RWPE2 (cell line): ENCODE data around the gene LSG1.

ENCODE experiments used
- ATAC-seq: fragments of 200-7000 bp; cut with Tn5 transposase; 3 replicates; pipeline ENCODE4 v1.9.1; 2021; ENCODE audit warnings: low read depth
- DNase-seq: peaks from one replicate; pipeline ENCODE4 v3.0.0-alpha.2; 2020; ENCODE audit warnings: low spot score
- H3K27ac ChIP-seq: fragments of 450-650 bp; 2 replicates; pipeline ENCODE4 v1.5.1; 2017; ENCODE audit warnings: mild to moderate bottlenecking; ENCODE audit not compliant: poor library complexity, severe bottlenecking
- H3K27me3 ChIP-seq: fragments of 250-450 bp; sonication (Bioruptor Pico); 2 replicates; pipeline ENCODE4 v1.5.1; 2021; ENCODE audit warnings: mild to moderate bottlenecking, moderate library complexity; ENCODE audit not compliant: insufficient read depth, poor library complexity, severe bottlenecking
- H3K36me3 ChIP-seq: fragments of 250-450 bp; sonication (Bioruptor Pico); 2 replicates; pipeline ENCODE4 v1.5.1; 2020; ENCODE audit warnings: low read depth, mild to moderate bottlenecking, moderate library complexity
- H3K4me1 ChIP-seq: fragments of 250-450 bp; sonication (Bioruptor Pico); 2 replicates; pipeline ENCODE4 v1.5.1; 2021; ENCODE audit warnings: mild to moderate bottlenecking, moderate library complexity; ENCODE audit not compliant: insufficient read depth, poor library complexity, severe bottlenecking
- H3K4me3 ChIP-seq: fragments of 250-450 bp; sonication (Bioruptor Pico); 2 replicates; pipeline ENCODE4 v1.5.1; 2021; ENCODE audit warnings: mild to moderate bottlenecking, moderate library complexity; ENCODE audit not compliant: severe bottlenecking
- H3K9me3 ChIP-seq: fragments of 250-450 bp; sonication (Bioruptor Pico); 2 replicates; pipeline ENCODE4 v1.5.1; 2021; ENCODE audit warnings: mild to moderate bottlenecking, moderate library complexity; ENCODE audit not compliant: severe bottlenecking
- TF ChIP-seq, protein P1 (sequence below): fragments of 450-650 bp; IDR thresholded peaks from one replicate; pipeline ENCODE4 v1.5.1; 2017; ENCODE audit warnings: mild to moderate bottlenecking, moderate library complexity; ENCODE audit not compliant: poor library complexity, severe bottlenecking

The LSG1 gene

DNA sequence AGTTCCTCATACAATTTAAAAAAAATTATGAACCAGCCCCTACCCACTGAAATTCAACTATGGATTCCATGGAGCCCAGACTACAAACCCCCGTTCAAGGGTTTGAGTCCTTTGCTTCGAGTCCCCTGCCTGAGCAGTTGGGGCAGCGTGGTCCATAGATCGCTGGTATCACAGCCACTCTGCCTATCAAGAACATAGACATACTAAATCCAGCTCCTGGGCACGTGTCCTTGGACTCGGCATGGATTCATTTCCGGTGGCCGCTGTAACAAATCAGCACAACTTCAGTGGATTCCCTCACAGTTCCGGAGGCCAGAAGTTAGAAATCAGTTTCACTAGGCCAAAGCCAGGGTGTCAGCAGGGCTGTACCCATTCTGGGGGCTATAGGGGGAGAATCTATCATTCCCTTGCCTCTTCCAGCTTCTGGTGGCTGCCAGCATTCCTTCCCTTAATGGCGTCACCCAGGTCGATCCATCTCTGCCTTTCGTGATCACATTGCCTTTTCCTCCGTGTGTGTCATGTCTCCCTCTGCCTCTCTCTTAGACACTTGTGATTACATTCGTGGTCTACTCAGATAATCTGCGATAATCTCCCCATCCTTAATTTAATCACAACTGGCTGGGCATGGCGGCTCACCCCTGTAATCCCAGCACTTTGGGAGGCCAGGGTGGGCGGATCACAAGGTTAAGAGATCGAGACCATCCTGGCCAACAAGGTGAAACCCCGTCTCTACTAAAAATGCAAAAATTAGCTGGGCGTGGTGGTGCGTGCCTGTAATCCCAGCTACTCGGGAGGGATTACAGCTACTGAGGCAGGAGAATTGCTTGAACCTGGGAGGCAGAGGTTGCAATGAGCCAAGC is 34.2 kb downstream of the LSG1 start:
- no peak for ATAC-seq

DNA sequence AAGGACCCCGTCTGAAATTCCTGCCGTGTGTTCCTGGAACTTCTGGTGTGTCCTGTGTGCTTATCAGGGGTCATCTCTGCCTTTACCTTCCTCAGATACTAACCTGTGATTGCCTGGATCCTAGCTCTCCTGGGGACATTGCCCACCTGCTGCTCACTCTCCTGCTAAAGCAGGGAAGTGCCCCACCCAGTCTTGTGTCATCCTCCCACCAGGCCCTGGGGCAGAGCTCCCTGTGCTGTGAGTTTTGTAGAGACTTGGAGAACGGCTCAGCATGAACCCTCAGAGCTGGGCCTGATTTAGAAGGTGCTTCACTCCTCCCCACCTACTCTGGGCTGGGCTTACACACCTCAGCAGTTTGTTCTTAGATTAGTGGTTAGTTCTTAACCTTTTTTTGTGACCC is 34.9 kb downstream of the LSG1 start:
- no peak for DNase-seq
- TF ChIP-seq, protein P1, sequence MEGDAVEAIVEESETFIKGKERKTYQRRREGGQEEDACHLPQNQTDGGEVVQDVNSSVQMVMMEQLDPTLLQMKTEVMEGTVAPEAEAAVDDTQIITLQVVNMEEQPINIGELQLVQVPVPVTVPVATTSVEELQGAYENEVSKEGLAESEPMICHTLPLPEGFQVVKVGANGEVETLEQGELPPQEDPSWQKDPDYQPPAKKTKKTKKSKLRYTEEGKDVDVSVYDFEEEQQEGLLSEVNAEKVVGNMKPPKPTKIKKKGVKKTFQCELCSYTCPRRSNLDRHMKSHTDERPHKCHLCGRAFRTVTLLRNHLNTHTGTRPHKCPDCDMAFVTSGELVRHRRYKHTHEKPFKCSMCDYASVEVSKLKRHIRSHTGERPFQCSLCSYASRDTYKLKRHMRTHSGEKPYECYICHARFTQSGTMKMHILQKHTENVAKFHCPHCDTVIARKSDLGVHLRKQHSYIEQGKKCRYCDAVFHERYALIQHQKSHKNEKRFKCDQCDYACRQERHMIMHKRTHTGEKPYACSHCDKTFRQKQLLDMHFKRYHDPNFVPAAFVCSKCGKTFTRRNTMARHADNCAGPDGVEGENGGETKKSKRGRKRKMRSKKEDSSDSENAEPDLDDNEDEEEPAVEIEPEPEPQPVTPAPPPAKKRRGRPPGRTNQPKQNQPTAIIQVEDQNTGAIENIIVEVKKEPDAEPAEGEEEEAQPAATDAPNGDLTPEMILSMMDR = no peak
- Histone ChIP-seq H3K36me3 (peaks cover 8% of the 10 kb centered on the region), H3K27me3 (no peaks in the 10 kb centered on the region), H3K4me3 (no peak overlapping the region), H3K27ac (no peak overlapping the region), H3K9me3 (no peaks in the 10 kb centered on the region), H3K4me1 (peaks cover 7% of the 10 kb centered on the region)
- peak; percentile 32 for ATAC-seq

More for the DNA sequence above, 34.2 kb downstream of the LSG1 start:
- Histone ChIP-seq H3K9me3 (no peaks in the 10 kb centered on the region), H3K36me3 (peaks cover 11% of the 10 kb centered on the region), H3K27me3 (no peaks in the 10 kb centered on the region), H3K4me1 (no peaks in the 10 kb centered on the region), H3K27ac (no peak overlapping the region), H3K4me3 (no peak overlapping the region)
- TF ChIP-seq, protein P1 = no peak
- DNase-seq = no peak

DNA sequence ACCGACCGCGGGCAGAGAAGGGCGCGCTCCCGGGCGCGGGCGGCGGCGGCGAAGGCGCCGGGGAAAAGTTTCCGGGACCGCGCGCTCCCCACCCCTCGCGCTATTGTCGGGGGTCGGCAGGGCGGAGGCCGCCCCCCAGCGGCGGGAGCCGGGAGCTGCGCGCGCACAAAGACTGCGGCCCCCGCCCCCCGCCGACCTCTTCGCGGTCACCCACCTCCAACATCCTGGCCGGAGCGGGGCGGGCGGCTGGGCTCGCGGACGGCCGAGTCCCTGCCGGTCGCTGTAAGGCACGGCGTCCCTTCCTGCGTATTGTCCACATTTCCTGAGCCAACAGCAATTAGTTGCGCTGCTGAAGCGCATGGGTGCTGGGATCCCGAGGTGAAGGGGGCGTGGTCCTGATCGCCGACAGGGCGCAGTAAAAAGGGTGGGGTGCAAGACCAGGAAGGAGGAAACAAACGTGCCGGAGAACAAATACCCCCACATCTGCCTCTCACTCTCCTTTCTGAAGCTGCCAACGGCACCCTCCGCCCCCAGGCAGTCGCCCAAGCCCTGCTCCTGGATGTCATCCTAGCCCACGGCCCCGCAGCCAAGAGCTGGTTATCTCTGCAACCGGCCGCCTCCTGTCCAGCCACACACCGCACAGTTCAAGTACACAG is 38.5 kb downstream of the LSG1 start, which contains the start of gene TMEM44:
TMEM44 (minus strand) TSS at position 71 of the 656 bp plus-strand sequence. CDS start 204 bp downstream, outside the sequence.
- peaks cover 8% of the 10 kb centered on the region for H3K4me1 ChIP-seq
- H3K36me3 ChIP-seq = peaks cover 2% of the 10 kb centered on the region
- peak within 1 kb of the TSS; percentile 79 for H3K4me3 ChIP-seq
- DNase-seq (no peak), ATAC-seq (peak; percentile 82)
- no peaks in the 10 kb centered on the region for H3K27me3 ChIP-seq
- H3K9me3 ChIP-seq = no peaks in the 10 kb centered on the region
- TF ChIP-seq, protein P1 = peak; percentile 88
- peak within 1 kb of the TSS; percentile 65 for H3K27ac ChIP-seq

DNA sequence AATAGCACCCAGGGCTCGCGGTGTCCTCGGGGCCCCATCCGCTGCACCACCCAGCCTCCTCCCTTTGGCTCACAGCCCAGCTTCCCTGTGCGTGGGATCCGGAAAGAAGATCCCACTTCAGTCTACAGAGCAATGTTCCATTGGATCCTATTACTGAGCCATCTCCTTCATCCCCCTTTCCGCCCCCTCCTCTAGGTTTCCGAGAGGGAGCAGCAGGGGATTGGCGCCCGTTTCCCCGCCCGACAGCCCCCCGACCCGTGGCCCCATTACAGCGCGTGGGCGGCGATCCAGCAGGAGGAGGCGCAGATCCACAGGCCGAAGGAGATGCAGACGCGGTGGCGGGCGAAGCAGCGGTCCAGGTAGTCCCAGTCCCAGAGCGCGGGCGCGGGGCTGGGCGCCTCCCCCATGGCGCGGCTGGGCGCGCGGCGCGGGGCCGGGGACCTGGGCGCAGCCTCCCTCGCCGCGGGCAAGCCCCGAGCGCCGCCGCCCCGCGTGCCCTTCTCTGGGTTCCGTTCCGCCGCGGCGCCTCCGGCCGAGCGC is 39.1 kb downstream of the LSG1 start:
- Histone ChIP-seq H3K4me3 (peak overlapping the region; percentile 79), H3K27ac (peak overlapping the region; percentile 65), H3K4me1 (peaks cover 8% of the 10 kb centered on the region), H3K27me3 (no peaks in the 10 kb centered on the region), H3K9me3 (no peaks in the 10 kb centered on the region), H3K36me3 (peaks cover 8% of the 10 kb centered on the region)
- DNase-seq (no peak), ATAC-seq (peak; percentile 50)
- TF ChIP-seq, protein P1 = no peak
